DMS53 treated with DMSO at 0.1 percent for 48 hours (cell line): ENCODE data around the gene PRR33.
"Not testable (repeated sequence)": the region's sequence is repeated elsewhere in the genome, so short reads cannot be mapped to it uniquely, and the experiment has no call there.

Source experiments
- DNase-seq: peaks from one replicate; lab custom pipeline; 2025; ENCODE audit not compliant: unreplicated experiment; lab: John Stamatoyannopoulos, UW

PRR33 gene

GRCh38 chr11:1891831-1892115 is at the start of gene PRR33:
PRR33 (minus strand) TSS chr11:1891895; CDS start chr11:1890584, 1,311 bp downstream.
- no peak for DNase-seq

- not testable (repeated sequence) for DNase-seq
Observed at GRCh38 chr11:1939788-1940187, 48.1 kb upstream of the PRR33 start.

GRCh38 chr11:1939006-1939625 is 47.4 kb upstream of the PRR33 start:
- no peak for DNase-seq

GRCh38 chr11:1938343-1939005 is 46.8 kb upstream of the PRR33 start:
- DNase-seq, result no peak

GRCh38 chr11:1937616-1938342 is 46.1 kb upstream of the PRR33 start:
- no peak for DNase-seq

GRCh38 chr11:1936781-1937615 is 45.3 kb upstream of the PRR33 start:
- no peak for DNase-seq

GRCh38 chr11:1936072-1936780 is 44.5 kb upstream of the PRR33 start:
- no peak for DNase-seq

- DNase-seq, result no peak
Observed at GRCh38 chr11:1935156-1936071, 43.7 kb upstream of the PRR33 start.

- no peak for DNase-seq
Observed at GRCh38 chr11:1934335-1935155, 42.9 kb upstream of the PRR33 start.

GRCh38 chr11:1933416-1934334 is 42.0 kb upstream of the PRR33 start:
- DNase-seq, result no peak

- no peak for DNase-seq
Observed at GRCh38 chr11:1932681-1933080, 41.0 kb upstream of the PRR33 start.

GRCh38 chr11:1932105-1932480 is 40.4 kb upstream of the PRR33 start:
- DNase-seq, result no peak

GRCh38 chr11:1931341-1932104 is 39.8 kb upstream of the PRR33 start:
- DNase-seq, result no peak

- DNase-seq, result no peak
Observed at GRCh38 chr11:1930462-1930830, 38.8 kb upstream of the PRR33 start.

- DNase-seq, result no peak
Observed at GRCh38 chr11:1929621-1930461, 38.1 kb upstream of the PRR33 start.

- DNase-seq, result no peak
Observed at GRCh38 chr11:1928891-1929541, 37.3 kb upstream of the PRR33 start.
